GM12875 (cell line): ENCODE data around the gene SGSH.

ENCODE experiments used
- H3K4me3 ChIP-seq: one replicate; pipeline ENCODE4 v1.5.1; 2011; ENCODE audit warnings: low read depth, low read length, control low read depth
- CTCF ChIP-seq: IDR thresholded peaks from 2 replicates; pipeline ENCODE4 v1.5.1; 2011; ENCODE audit warnings: low read depth, mild to moderate bottlenecking, control low read depth, inconsistent platforms, low read length, moderate library complexity, borderline replicate concordance; ENCODE audit not compliant: insufficient read depth

Gene SGSH

GRCh38 chr17:80220054-80220735 lies at the start of gene SGSH, which contains the start of gene SLC26A11:
TSS of gene SGSH (minus strand) at chr17:80220333. CDS start at chr17:80220313, 20 bp downstream.
TSS of gene SLC26A11 (plus strand) at chr17:80220427. CDS start at chr17:80221561, 1,134 bp downstream.
- H3K4me3 ChIP-seq: peak within 1 kb of the TSS; percentile 83
- no peak for TF ChIP-seq CTCF

GRCh38 chr17:80269405-80269807 lies 49.3 kb upstream of the SGSH start:
- no peak for TF ChIP-seq CTCF
- H3K4me3 ChIP-seq: no peak overlapping the region

- TF ChIP-seq CTCF: no peak
Measured at GRCh38 chr17:80268427-80268826, 48.3 kb upstream of the SGSH start.

GRCh38 chr17:80267391-80267790 lies 47.3 kb upstream of the SGSH start:
- H3K4me3 ChIP-seq: no peak overlapping the region
- TF ChIP-seq CTCF: no peak

More at GRCh38 chr17:80268427-80268826, 48.3 kb upstream of the SGSH start:
- no peak overlapping the region for H3K4me3 ChIP-seq

GRCh38 chr17:80265205-80266068 lies 45.3 kb upstream of the SGSH start:
- no peak for TF ChIP-seq CTCF
- H3K4me3 ChIP-seq: peak overlapping the region; percentile 11

- TF ChIP-seq CTCF: no peak
- peak overlapping the region; percentile 63 for H3K4me3 ChIP-seq
Measured at GRCh38 chr17:80264205-80265075, 44.3 kb upstream of the SGSH start.
